K562 (cell line): Measurements from ENCODE around the gene TRAPPC12. TPM values are rescaled to one million over a fixed set of nuclear protein-coding genes. Genes with fewer than 3 reads are reported as not detected.
A peak's percentile ranks its signal among the peaks of the same experiment; 100 is the strongest.

Experiments used
- ATAC-seq: fragments of 200-7000 bp; cut with Tn5 transposase; 3 replicates; pipeline ENCODE4 v1.9.1; 2020; ENCODE audit warnings: moderate library complexity
- BruUV-seq: library from RNA; stranded (reverse); fragments of 400-500 nt; replicated peaks from 2 replicates; lab custom pipeline; 2021; lab: Mats Ljungman, UMichigan
- CTCF ChIA-PET: fragments of 300-600 bp; formaldehyde crosslinking; extraction: SDS; loops from one replicate; lab custom pipeline; 2021; ENCODE audit warnings: low intra/inter-chr PET ratio; lab: Yijun Ruan, JAX
- POLR2A ChIA-PET: fragments of 300-600, 350-650 bp; sonication (Branson Sonifier 250); formaldehyde crosslinking; extraction: SDS; loops from one replicate; lab custom pipeline; 2021; ENCODE audit warnings: antibody characterized with exemption, inconsistent platforms; lab: Yijun Ruan, JAX
- DNase-seq, 4 experiments: peaks; one replicate each; pipeline versions ENCODE4 v3.0.0 to v3.0.0-alpha.2; 2011 to 2018; ENCODE audit warnings: low spot score in 3 of 4, mixed read lengths in 3 of 4; ENCODE audit errors: extremely low read depth in 1 of 4
- FAIRE-seq: peaks from 2 replicates; lab custom pipeline; 2011; peaks lifted over from hg19 to GRCh38; lab: Jason Lieb, UNC
- H2AFZ ChIP-seq: 2 replicates; pipeline ENCODE4 v1.6.0; 2011; ENCODE audit warnings: low read depth, low read length, control low read depth, inconsistent platforms
- H3K27ac ChIP-seq: fragments of 200-600 bp; 3 replicates; pipeline ENCODE4 v1.8.0; 2011; ENCODE audit warnings: low read depth, mild to moderate bottlenecking, control low read depth, inconsistent platforms, low read length, moderate library complexity, mixed read lengths; ENCODE audit errors: extremely low read depth
- H3K27me3 ChIP-seq, 2 experiments: fragments of 300-600 bp in 1 of 2; 2 replicates in 1 of 2; 3 replicates in 1 of 2; pipeline versions ENCODE4 v1.6.0 to v1.8.0; 2011; ENCODE audit warnings: inconsistent platforms in 2 of 2, low read length in 2 of 2, mild to moderate bottlenecking in 1 of 2, mixed read lengths in 1 of 2, moderate library complexity in 1 of 2; ENCODE audit not compliant: control insufficient read depth in 2 of 2, insufficient read depth in 2 of 2
- H3K36me3 ChIP-seq: fragments of 300-600 bp; 3 replicates; pipeline ENCODE4 v1.8.0; 2011; ENCODE audit warnings: mild to moderate bottlenecking, low read length, inconsistent platforms; ENCODE audit not compliant: control insufficient read depth, insufficient read depth
- H3K4me1 ChIP-seq, 2 experiments: fragments of 200-600 bp in 1 of 2; replicated peaks in 1 of 2; 2 replicates in 1 of 2; 3 replicates in 1 of 2; pipeline versions ENCODE4 v1.5.1 to v1.8.0; 2011; ENCODE audit warnings: inconsistent platforms in 2 of 2, low read length in 2 of 2, mild to moderate bottlenecking in 1 of 2, mixed read lengths in 1 of 2, moderate library complexity in 1 of 2; ENCODE audit not compliant: control insufficient read depth in 2 of 2, insufficient read depth in 2 of 2
- H3K4me2 ChIP-seq: 2 replicates; pipeline ENCODE4 v1.6.1; 2011; ENCODE audit warnings: low read length, control low read depth, inconsistent platforms, mixed read lengths; ENCODE audit not compliant: insufficient read depth
- H3K4me3 ChIP-seq: fragments of 200-600 bp; sonication (generic), shearing (Covaris generic); 2 replicates; pipeline ENCODE4 v1.5.1; 2016; ENCODE audit warnings: control low read depth, inconsistent platforms
- H3K79me2 ChIP-seq: fragments of 200-600 bp; 3 replicates; pipeline ENCODE4 v1.8.0; 2011; ENCODE audit warnings: low read length, inconsistent platforms; ENCODE audit not compliant: control insufficient read depth, insufficient read depth
- H3K9ac ChIP-seq, 2 experiments: 2 replicates each; pipeline versions ENCODE4 v1.6.0 to v1.6.1; 2011; ENCODE audit warnings: low read depth in 2 of 2, low read length in 2 of 2, control low read depth in 1 of 2, inconsistent platforms in 1 of 2, mild to moderate bottlenecking in 1 of 2, mixed read lengths in 1 of 2; ENCODE audit not compliant: insufficient read depth in 1 of 2
- H3K9me1 ChIP-seq: one replicate; pipeline ENCODE4 v1.6.0; 2011; ENCODE audit warnings: inconsistent platforms, mild to moderate bottlenecking, low read length, moderate library complexity; ENCODE audit not compliant: control insufficient read depth, insufficient read depth
- H3K9me3 ChIP-seq: replicated peaks from 2 replicates; pipeline ENCODE4 v1.5.1; 2011; ENCODE audit warnings: low read depth, low read length, inconsistent platforms; ENCODE audit not compliant: control insufficient read depth, insufficient read depth
- H4K20me1 ChIP-seq: replicated peaks from 2 replicates; pipeline ENCODE4 v1.6.1; 2011; ENCODE audit warnings: low read length, inconsistent platforms, mixed read lengths; ENCODE audit not compliant: control insufficient read depth, insufficient read depth
- CBFA2T3 ChIP-seq: fragments of 450-650 bp; IDR thresholded peaks from 2 replicates; pipeline ENCODE4 v1.6.1; 2017
- CEBPG ChIP-seq, 3 experiments: fragments of 200-800 bp in 1 of 3; sonication (Bioruptor generic) in 1 of 3; sonication (generic) in 1 of 3; formaldehyde crosslinking in 1 of 3; IDR thresholded peaks in 2 of 3; conservative IDR thresholded peaks in 1 of 3; 2 replicates each; pipeline versions ENCODE4 v1.6.1 to v1.8.0; 2016 to 2022; ENCODE audit warnings: missing compliant biosample characterization in 2 of 3, missing genetic modification characterization in 2 of 3, mild to moderate bottlenecking in 1 of 3, missing genetic modification reagents in 1 of 3
- HNRNPL ChIP-seq: fragments of 200-400 bp; formaldehyde crosslinking; IDR thresholded peaks from 2 replicates; pipeline ENCODE4 v1.6.1; 2017; ENCODE audit warnings: low read depth, mild to moderate bottlenecking, low read length
- RNF2 ChIP-seq: sonication (generic); IDR thresholded peaks from 2 replicates; pipeline ENCODE4 v1.6.1; 2016
- ZBTB12 ChIP-seq: fragments of 250-450 bp; sonication (Bioruptor Pico); IDR thresholded peaks from 2 replicates; pipeline ENCODE4 v1.4.0; 2020
- ZNF436 ChIP-seq: fragments of 250-450, 450-650 bp; sonication (Bioruptor Pico); formaldehyde crosslinking; IDR thresholded peaks from 2 replicates; pipeline ENCODE4 v1.7.0; 2020; ENCODE audit warnings: mild to moderate bottlenecking
- ZNF592 ChIP-seq: fragments of 450-650 bp; IDR thresholded peaks from 2 replicates; pipeline ENCODE4 v1.6.1; 2017; ENCODE audit warnings: antibody characterized with exemption, mild to moderate bottlenecking
- WGBS: fragments of 100-300 bp; shearing (Covaris generic); methylation state at CpG from one replicate; pipeline ENCODE4 v1.1.6; 2016; ENCODE audit warnings: low coverage, mixed read lengths; ENCODE audit not compliant: insufficient coverage; ENCODE audit errors: missing lambda C conversion rate; 5-methylcytosine and 5-hydroxymethylcytosine counted together
- in situ Hi-C: fragments of 300-500 bp; cut with MboI; formaldehyde crosslinking; loops from 4 replicates; pipeline ENCODE4 v1.15.0; 2018; ENCODE audit warnings: inconsistent platforms, mixed read lengths
- intact Hi-C: fragments of 100-400 bp; cut with micrococcal nuclease; formaldehyde crosslinking; loops from 2 replicates; pipeline ENCODE4 v1.14.2; 2022
- polyA plus RNA-seq, 8 experiments: library from polyadenylated mRNA; depleted of rRNA in 4 of 8; stranded (reverse) in 5 of 8; unstranded in 3 of 8; fragments of >200 nt; fragmentation: Nextera tagmentation in 2 of 8; fragmentation: Illumina TruSeq in 1 of 8; extraction: Ambion mirVana in 2 of 8; extraction: Trizol in 1 of 8; gene quantifications; 2 replicates each; pipeline versions ENCODE4 v1.2.1 to v1.2.3, GENCODE V29; 2011 to 2014; ENCODE audit warnings: inconsistent platforms in 1 of 8, missing spikeins in 1 of 8
- total RNA-seq, 7 experiments: library from RNA; depleted of rRNA in 6 of 7; stranded (reverse); fragments of >200 nt in 6 of 7; fragmentation: Illumina TruSeq in 2 of 7; extraction: Trizol in 2 of 7; gene quantifications; 2 replicates each; pipeline versions ENCODE4 v1.2.1 to v1.2.3, GENCODE V29; 2011 to 2021; ENCODE audit warnings: low replicate concordance in 1 of 7

The TRAPPC12 gene
- total and polyA plus RNA-seq, 9 of the 15 experiments (the other 6 are each of a cell fraction or from before 2014, with no cell fraction given), result 8.0 to 75.2 (median 39.1) TPM

DNA sequence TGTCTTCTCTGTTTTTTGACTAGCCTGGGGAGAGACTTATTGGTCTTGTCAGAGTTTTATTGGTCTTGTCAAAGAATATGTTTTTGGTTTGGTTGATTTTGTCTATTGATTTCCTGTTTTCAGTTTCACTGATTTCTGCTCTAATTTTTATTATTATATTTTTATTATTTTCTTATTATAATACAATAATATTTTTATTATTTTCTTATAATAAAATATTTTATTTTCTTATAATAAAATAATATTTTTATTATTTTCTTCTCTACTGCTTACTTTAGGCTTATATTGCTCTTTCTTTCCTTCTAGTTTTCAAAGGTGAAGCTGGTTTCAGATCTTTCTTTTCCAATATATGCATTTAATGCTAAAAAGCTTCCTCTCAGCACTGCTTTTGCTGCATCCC, 62.0 kb downstream of the TRAPPC12 start (continued):
- TF ChIP-seq ZNF592 (no peak), HNRNPL (no peak)

DNA sequence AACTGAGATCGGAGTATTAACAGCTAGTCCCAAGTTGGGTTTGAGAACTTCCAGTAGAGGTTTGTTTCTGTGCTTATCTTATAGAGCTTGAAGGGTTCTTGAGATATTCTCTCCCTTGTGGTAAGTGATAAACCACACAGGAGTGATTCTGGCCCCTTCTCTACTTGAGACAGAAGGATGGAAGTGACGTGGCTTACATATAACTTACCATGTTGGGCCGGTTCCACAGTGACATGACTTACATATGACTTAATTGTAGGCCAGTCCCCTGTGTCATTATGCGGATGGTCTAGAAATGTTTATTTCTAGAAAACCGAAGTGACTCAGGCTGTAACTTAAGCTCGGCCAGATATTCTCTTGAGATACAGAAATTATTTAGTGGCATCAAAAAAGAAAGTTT, 62.7 kb downstream of the TRAPPC12 start:
- H3K79me2 ChIP-seq, result peaks cover 3% of the 10 kb centered on the region; the same call in 1 of the 3 replicates
- intact Hi-C loops (no loop called here), in situ Hi-C loops (no loop called here)
- H3K9me1 ChIP-seq, result no peaks in the 10 kb centered on the region
- DNase-seq, result peak in 1 of 4 experiments; percentile 14
- CTCF ChIA-PET, result no interaction called here
- POLR2A ChIA-PET, result interaction anchor here (1.0 to 1.3 kb wide), 2 partner anchors 15 to 29 kb away, joined by 3 to 4 read pairs; no protein-coding TSS in a partner anchor
- H3K9me3 ChIP-seq, result no peaks in the 10 kb centered on the region
- BruUV-seq, result no TSS peak
- 70% methylated on average over 6 of the region's 6 CpGs for WGBS
- no peak; the same call in 2 of the 3 replicates for ATAC-seq
- H3K4me2 ChIP-seq, result no peak overlapping the region
- no peak overlapping the region for H3K9ac ChIP-seq
- H2AFZ ChIP-seq, result no peak overlapping the region
- no peaks in the 10 kb centered on the region for H4K20me1 ChIP-seq
- no peaks in the 10 kb centered on the region for H3K27me3 ChIP-seq
- no peak overlapping the region for H3K27ac ChIP-seq
- peak; percentile 81 for FAIRE-seq
- no peaks in the 10 kb centered on the region; a peak in 1 of 5 replicates for H3K4me1 ChIP-seq
- H3K36me3 ChIP-seq, result peaks cover 38% of the 10 kb centered on the region
- TF ChIP-seq CBFA2T3, result peak; percentile 6; the same call in 1 of the 2 replicates
- no peak for TF ChIP-seq CEBPG (CRISPR knock-in tag; IDR thresholded peaks at IDR 0.05)
- no peak for TF ChIP-seq CEBPG (tag; conservative IDR thresholded peaks at IDR 0.05 in 1 of 2, IDR thresholded peaks at IDR 0.05 in 1 of 2)
- TF ChIP-seq RNF2, result no peak
- no peak for TF ChIP-seq ZBTB12 (CRISPR knock-in tag)
- TF ChIP-seq ZNF436 (CRISPR knock-in tag), result no peak
- H3K4me3 ChIP-seq, result no peak overlapping the region
